ENCODE data around the gene TKT.

DNA sequence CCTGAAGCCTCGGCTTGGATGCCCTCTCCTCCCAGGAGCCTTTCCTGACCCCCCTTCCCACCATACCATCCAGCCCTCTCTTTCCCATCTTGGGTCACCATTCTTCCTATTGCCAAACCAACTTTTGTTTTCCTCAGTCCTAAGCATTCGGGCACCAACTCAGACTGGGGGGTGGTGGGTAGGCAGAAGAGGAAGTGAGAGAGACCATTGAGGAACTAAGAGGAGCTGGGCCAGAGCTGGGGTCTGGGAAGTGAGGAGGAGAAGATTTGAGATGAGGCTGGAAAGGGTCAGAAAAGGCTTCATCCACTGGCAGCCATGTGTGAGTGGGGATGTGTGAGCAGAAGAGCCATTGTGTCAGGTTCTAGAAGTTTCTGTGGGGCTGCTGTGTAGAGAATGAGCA is 37.7 kb downstream of the TKT start:
- TF ChIP-seq, protein P1, sequence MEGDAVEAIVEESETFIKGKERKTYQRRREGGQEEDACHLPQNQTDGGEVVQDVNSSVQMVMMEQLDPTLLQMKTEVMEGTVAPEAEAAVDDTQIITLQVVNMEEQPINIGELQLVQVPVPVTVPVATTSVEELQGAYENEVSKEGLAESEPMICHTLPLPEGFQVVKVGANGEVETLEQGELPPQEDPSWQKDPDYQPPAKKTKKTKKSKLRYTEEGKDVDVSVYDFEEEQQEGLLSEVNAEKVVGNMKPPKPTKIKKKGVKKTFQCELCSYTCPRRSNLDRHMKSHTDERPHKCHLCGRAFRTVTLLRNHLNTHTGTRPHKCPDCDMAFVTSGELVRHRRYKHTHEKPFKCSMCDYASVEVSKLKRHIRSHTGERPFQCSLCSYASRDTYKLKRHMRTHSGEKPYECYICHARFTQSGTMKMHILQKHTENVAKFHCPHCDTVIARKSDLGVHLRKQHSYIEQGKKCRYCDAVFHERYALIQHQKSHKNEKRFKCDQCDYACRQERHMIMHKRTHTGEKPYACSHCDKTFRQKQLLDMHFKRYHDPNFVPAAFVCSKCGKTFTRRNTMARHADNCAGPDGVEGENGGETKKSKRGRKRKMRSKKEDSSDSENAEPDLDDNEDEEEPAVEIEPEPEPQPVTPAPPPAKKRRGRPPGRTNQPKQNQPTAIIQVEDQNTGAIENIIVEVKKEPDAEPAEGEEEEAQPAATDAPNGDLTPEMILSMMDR (IDR thresholded peaks at IDR 0.05): no peak
- TF ChIP-seq POLR2A (IDR thresholded peaks at IDR 0.05): no peak

Measured in esophagus squamous epithelium (tissue), 4 donors.